NT2/D1 (cell line): ENCODE data around the gene CUEDC1.
A peak's percentile ranks its signal among the peaks of the same experiment; 100 is the strongest.

Source experiments
- DNase-seq: peaks from one replicate; pipeline ENCODE4 v3.0.0-alpha.2; 2011; ENCODE audit warnings: low read depth, low spot score
- H3K27me3 ChIP-seq: 2 replicates; pipeline ENCODE4 v1.6.0; 2011; ENCODE audit warnings: mild to moderate bottlenecking; ENCODE audit not compliant: insufficient read length, insufficient read depth
- H3K36me3 ChIP-seq: 2 replicates; pipeline ENCODE4 v1.6.1; 2011; ENCODE audit warnings: mild to moderate bottlenecking, low read length, mixed read lengths; ENCODE audit not compliant: insufficient read depth, insufficient read length
- H3K4me1 ChIP-seq: 2 replicates; pipeline ENCODE4 v1.5.1; 2011; ENCODE audit not compliant: insufficient read depth, insufficient read length
- H3K4me3 ChIP-seq: 2 replicates; pipeline ENCODE4 v1.5.1; 2011; ENCODE audit warnings: low read depth; ENCODE audit not compliant: insufficient read length
- H3K9ac ChIP-seq: 2 replicates; pipeline ENCODE4 v1.6.0; 2011; ENCODE audit warnings: low read depth; ENCODE audit not compliant: insufficient read length
- H3K9me3 ChIP-seq: 2 replicates; pipeline ENCODE4 v1.5.1; 2011; ENCODE audit warnings: mild to moderate bottlenecking, low read length; ENCODE audit not compliant: insufficient read depth
- SUZ12 ChIP-seq: IDR thresholded peaks from 2 replicates; pipeline ENCODE4 v1.6.1; 2011; ENCODE audit not compliant: insufficient read length, insufficient read depth; ENCODE audit errors: extremely low read depth
- YY1 ChIP-seq: IDR thresholded peaks from 2 replicates; pipeline ENCODE4 v1.6.1; 2011; ENCODE audit not compliant: insufficient read length, insufficient read depth
- ZNF274 ChIP-seq: IDR thresholded peaks from 2 replicates; pipeline ENCODE4 v1.6.1; 2011; ENCODE audit warnings: mild to moderate bottlenecking, low read depth, low read length

Gene CUEDC1

DNA sequence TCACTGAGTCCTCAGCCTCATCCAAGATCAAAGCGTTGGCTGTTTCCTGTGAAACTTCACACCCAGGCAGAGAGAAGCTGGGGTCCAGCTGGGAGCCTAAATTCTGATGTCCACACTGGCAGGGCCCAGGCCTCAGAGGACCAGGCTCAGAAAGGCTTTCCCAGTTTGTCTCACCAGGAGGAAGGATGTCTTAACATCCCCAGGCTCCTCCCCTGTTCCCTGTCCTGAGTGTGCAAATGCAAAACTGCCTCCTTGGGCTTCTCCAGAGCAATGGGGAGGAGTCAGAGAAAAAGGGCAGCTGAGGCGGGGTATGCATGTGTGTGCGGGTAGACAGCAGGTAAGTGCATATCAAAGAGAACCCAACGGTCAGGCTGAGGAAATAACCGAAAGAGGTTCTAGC is 45.7 kb downstream of the CUEDC1 start:
- H3K27me3 ChIP-seq: no peaks in the 10 kb centered on the region
- TF ChIP-seq SUZ12 (no peak), YY1 (no peak), ZNF274 (no peak)
- no peak overlapping the region for H3K4me3 ChIP-seq
- H3K9ac ChIP-seq: peak overlapping the region; percentile 53
- H3K4me1 ChIP-seq: peaks cover 25% of the 10 kb centered on the region
- no peaks in the 10 kb centered on the region for H3K36me3 ChIP-seq
- no peak for DNase-seq
- no peaks in the 10 kb centered on the region for H3K9me3 ChIP-seq

- Histone ChIP-seq H3K36me3 (no peaks in the 10 kb centered on the region), H3K4me1 (peaks cover 22% of the 10 kb centered on the region), H3K27me3 (no peaks in the 10 kb centered on the region), H3K9me3 (no peaks in the 10 kb centered on the region), H3K4me3 (no peak overlapping the region), H3K9ac (no peak overlapping the region)
- DNase-seq: no peak
- TF ChIP-seq ZNF274 (no peak), YY1 (no peak), SUZ12 (no peak)
Measured at GRCh38 chr17:57908278-57908677, 46.9 kb downstream of the CUEDC1 start.

DNA sequence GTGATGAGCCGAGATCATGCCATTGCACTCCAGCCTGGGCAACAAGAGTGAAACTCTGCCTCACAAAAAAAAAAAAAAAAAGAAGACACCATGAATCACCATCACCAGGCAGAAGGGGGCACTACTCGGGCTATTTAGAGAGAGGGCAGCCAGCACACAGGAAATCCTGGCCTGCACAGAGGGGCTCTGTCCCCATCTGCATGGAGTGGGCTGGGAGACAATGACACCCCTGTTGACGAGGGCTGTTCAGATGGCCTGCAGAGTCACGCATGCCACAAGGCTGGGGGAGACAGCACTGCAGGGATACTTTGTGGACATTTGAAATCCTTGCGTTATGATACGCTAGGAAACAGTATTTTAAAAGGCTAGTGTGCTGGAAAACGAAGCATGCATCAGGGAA is 48.3 kb downstream of the CUEDC1 start:
- Histone ChIP-seq H3K27me3 (no peaks in the 10 kb centered on the region), H3K4me1 (peaks cover 25% of the 10 kb centered on the region), H3K9ac (no peak overlapping the region), H3K36me3 (no peaks in the 10 kb centered on the region), H3K4me3 (no peak overlapping the region), H3K9me3 (no peaks in the 10 kb centered on the region)
- DNase-seq: no peak
- TF ChIP-seq ZNF274: no peak

DNA sequence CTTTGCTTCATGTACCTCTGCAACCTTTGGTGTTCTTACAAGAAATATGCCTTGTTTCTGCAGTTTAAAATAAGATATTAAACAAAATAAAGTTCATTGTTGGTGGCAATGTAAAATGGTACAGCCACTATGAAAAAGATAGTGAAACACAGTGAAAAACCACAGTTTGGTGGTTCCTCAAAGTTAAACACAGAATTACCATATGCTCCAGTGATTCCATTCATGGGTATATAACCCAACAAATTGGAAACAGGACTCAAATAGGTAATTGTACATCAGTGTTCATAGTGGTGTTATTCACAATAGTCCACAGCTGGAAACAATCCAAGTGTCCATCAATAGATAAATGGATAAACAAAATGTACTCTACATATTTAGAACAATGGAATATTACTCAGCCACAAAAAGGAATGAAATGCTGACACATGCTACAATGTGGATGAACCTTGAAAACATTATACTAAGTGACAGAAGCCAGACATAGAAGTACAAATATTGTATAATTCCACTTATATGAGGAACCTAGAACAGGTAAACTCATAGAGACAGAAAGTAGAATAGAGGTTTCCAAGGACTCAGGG is 49.2 kb downstream of the CUEDC1 start:
- H3K9ac ChIP-seq: no peak overlapping the region
- H3K27me3 ChIP-seq: no peaks in the 10 kb centered on the region
- no peak for TF ChIP-seq SUZ12
- no peak for TF ChIP-seq ZNF274
- no peak for TF ChIP-seq YY1
- H3K4me3 ChIP-seq: no peak overlapping the region
- H3K36me3 ChIP-seq: peaks cover 7% of the 10 kb centered on the region
- H3K9me3 ChIP-seq: no peaks in the 10 kb centered on the region
- peaks cover 24% of the 10 kb centered on the region for H3K4me1 ChIP-seq
- DNase-seq: no peak

- TF ChIP-seq SUZ12: no peak
- TF ChIP-seq YY1: no peak
- no peak for TF ChIP-seq ZNF274
- Histone ChIP-seq H3K27me3 (no peaks in the 10 kb centered on the region), H3K36me3 (peaks cover 8% of the 10 kb centered on the region), H3K4me1 (peaks cover 31% of the 10 kb centered on the region), H3K9ac (peak overlapping the region; percentile 2), H3K4me3 (no peak overlapping the region), H3K9me3 (no peaks in the 10 kb centered on the region)
- DNase-seq: no peak
Measured at GRCh38 chr17:57903961-57904360, 51.3 kb downstream of the CUEDC1 start.

DNA sequence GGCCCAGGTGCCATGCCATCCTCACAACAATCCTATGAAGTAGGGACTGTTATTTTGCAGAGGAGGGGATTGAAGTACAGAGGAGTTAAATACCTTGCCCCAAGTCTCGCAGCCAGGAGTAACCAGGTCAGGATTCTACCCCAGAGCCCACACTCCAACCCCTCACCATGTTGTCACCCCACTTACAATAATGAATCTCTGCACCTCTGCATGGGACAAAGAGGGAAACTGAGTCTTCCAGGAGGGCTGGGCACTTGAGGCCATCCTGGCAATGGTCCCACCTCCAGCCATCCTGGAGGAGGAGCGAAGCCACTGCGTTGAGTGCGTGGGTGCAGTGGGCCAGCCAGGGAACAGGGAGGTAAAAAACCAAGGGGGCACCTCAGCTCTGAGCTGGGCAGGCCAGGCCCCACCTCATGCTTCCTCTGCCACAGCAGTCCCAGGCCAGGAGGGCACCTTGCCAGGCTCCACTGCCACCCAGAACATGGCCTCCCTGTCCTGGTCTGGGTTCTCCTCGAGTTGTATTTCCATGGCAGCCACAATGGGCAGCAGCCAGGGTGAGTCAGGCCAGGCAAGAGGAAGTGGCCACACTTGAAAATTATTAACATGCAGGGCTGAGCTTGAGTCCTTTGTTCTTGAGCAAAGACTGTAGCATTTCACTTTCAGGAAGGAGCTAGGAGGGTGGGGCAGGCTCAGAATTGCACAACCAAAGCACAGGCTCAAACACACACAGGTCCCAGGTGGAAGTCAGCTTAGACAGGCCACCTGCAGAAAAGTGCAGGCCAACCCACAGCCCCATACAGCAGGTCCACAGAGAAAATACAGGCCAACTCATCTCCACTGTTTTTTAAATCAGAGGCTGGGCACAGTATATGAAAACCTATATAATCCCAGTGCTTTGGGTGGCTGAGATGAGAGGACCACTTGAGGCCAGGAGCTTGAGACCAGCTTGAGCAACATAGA is 52.1 kb downstream of the CUEDC1 start:
- no peak overlapping the region for H3K4me3 ChIP-seq

GRCh38 chr17:57902117-57902799 is 53.0 kb downstream of the CUEDC1 start:
- Histone ChIP-seq H3K4me3 (no peak overlapping the region), H3K9ac (no peak overlapping the region), H3K36me3 (peaks cover 8% of the 10 kb centered on the region), H3K27me3 (no peaks in the 10 kb centered on the region), H3K4me1 (peaks cover 38% of the 10 kb centered on the region), H3K9me3 (no peaks in the 10 kb centered on the region)
- DNase-seq: no peak
- TF ChIP-seq YY1 (no peak), ZNF274 (no peak), SUZ12 (no peak)

More for the DNA sequence above, 52.1 kb downstream of the CUEDC1 start:
- no peak for DNase-seq
- Histone ChIP-seq H3K36me3 (peaks cover 8% of the 10 kb centered on the region), H3K27me3 (no peaks in the 10 kb centered on the region), H3K4me1 (peaks cover 37% of the 10 kb centered on the region), H3K9ac (no peak overlapping the region), H3K9me3 (no peaks in the 10 kb centered on the region)
- TF ChIP-seq SUZ12: no peak
- TF ChIP-seq ZNF274: no peak
- no peak for TF ChIP-seq YY1
